Cardiac muscle cell (in vitro differentiated cells and primary cell): ENCODE data around the gene CCL13. TPM values are rescaled to one million over a fixed set of nuclear protein-coding genes. Genes with fewer than 3 reads are reported as not detected.

Source experiments
- DNase-seq, 2 donors: peaks; one replicate each; pipeline versions ENCODE4 v3.0.0 to v3.0.0-alpha.2; 2010 to 2017; ENCODE audit warnings: low read depth in 1 of 2, low spot score in 1 of 2
- H3K27ac ChIP-seq: fragments of 200-600 bp; sonication (generic); 2 replicates; pipeline ENCODE4 v1.5.1; 2016
- H3K27me3 ChIP-seq: fragments of 200-600 bp; sonication (generic); 2 replicates; pipeline ENCODE4 v1.6.0; 2016; ENCODE audit warnings: control low read depth
- H3K36me3 ChIP-seq: fragments of 200-600 bp; sonication (generic); 2 replicates; pipeline ENCODE4 v1.5.1; 2016; ENCODE audit warnings: control low read depth
- H3K4me1 ChIP-seq: fragments of 200-600 bp; sonication (generic); 2 replicates; pipeline ENCODE4 v1.8.1; 2017; ENCODE audit warnings: low read depth, mild to moderate bottlenecking, mixed run types
- H3K4me3 ChIP-seq: fragments of 200-600 bp; sonication (generic); 2 replicates; pipeline ENCODE4 v1.5.1; 2016; ENCODE audit warnings: mild to moderate bottlenecking
- H3K9me3 ChIP-seq: fragments of 200-600 bp; sonication (generic); 2 replicates; pipeline ENCODE4 v1.5.1; 2017; ENCODE audit warnings: low read depth, mild to moderate bottlenecking, control low read depth
- CTCF ChIP-seq: IDR thresholded peaks from 2 replicates; pipeline ENCODE4 v1.5.1; 2012; ENCODE audit warnings: low read depth, mild to moderate bottlenecking, low read length
- polyA plus RNA-seq: library from polyadenylated mRNA; unstranded; fragments of >200 nt; fragmentation: Nextera tagmentation; extraction: Ambion mirVana; gene quantifications from 2 replicates; pipeline ENCODE4 v1.2.1, GENCODE V29; 2016
- total RNA-seq: library from RNA; depleted of rRNA; stranded (reverse); fragments of >200 nt; gene quantifications from 2 replicates; pipeline ENCODE4 v1.2.3, GENCODE V29; 2016

CCL13 gene
- total and polyA plus RNA-seq, 2 experiments from 2014 or later, result not detected

- no peak for TF ChIP-seq CTCF
Measured at GRCh38 chr17:34352191-34352590, 4.1 kb upstream of the CCL13 start.

DNA sequence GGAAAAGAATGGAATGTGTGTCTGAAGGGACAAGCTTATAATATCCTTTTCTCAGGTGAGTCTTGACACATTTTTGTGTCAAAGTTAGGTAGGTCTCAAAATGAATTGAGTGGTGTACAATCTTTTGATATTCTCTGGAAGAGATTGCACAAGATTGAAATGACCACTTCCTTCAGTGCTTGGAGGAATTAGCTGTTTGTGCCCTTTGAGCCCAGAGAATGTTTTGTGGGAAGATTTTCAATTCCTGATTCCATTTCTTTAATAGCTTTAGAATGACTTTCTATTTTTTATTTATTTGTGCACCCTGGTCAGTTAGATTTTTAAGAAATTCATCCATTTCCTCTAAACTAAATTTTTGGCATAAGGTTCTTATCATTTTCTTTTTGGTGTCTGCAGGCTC lies 1.6 kb upstream of the CCL13 start:
- peak in 1 of 2 donors; percentile 56 for DNase-seq
- no peaks in the 10 kb centered on the region for H3K27me3 ChIP-seq
- no peak overlapping the region for H3K4me3 ChIP-seq
- no peaks in the 10 kb centered on the region for H3K36me3 ChIP-seq
- H3K27ac ChIP-seq, result no peak overlapping the region
- H3K4me1 ChIP-seq, result no peaks in the 10 kb centered on the region
- TF ChIP-seq CTCF, result no peak
- no peaks in the 10 kb centered on the region for H3K9me3 ChIP-seq

More at GRCh38 chr17:34352191-34352590, 4.1 kb upstream of the CCL13 start:
- DNase-seq, result no peak
- Histone ChIP-seq H3K4me3 (no peak overlapping the region), H3K36me3 (no peaks in the 10 kb centered on the region), H3K9me3 (no peaks in the 10 kb centered on the region), H3K27ac (no peak overlapping the region), H3K27me3 (no peaks in the 10 kb centered on the region), H3K4me1 (no peaks in the 10 kb centered on the region)

GRCh38 chr17:34357398-34357797 lies 1.1 kb downstream of the CCL13 start:
- no peak for DNase-seq
- no peaks in the 10 kb centered on the region for H3K4me1 ChIP-seq
- no peaks in the 10 kb centered on the region for H3K9me3 ChIP-seq
- H3K27ac ChIP-seq, result no peak overlapping the region
- no peaks in the 10 kb centered on the region for H3K27me3 ChIP-seq
- H3K36me3 ChIP-seq, result no peaks in the 10 kb centered on the region
- no peak overlapping the region for H3K4me3 ChIP-seq
- no peak for TF ChIP-seq CTCF

GRCh38 chr17:34358631-34359030 lies 2.4 kb downstream of the CCL13 start:
- no peak for TF ChIP-seq CTCF
- no peak overlapping the region for H3K4me3 ChIP-seq
- H3K27me3 ChIP-seq, result no peaks in the 10 kb centered on the region
- H3K4me1 ChIP-seq, result no peaks in the 10 kb centered on the region
- H3K36me3 ChIP-seq, result no peaks in the 10 kb centered on the region
- no peak for DNase-seq
- no peaks in the 10 kb centered on the region for H3K9me3 ChIP-seq
- H3K27ac ChIP-seq, result no peak overlapping the region

DNA sequence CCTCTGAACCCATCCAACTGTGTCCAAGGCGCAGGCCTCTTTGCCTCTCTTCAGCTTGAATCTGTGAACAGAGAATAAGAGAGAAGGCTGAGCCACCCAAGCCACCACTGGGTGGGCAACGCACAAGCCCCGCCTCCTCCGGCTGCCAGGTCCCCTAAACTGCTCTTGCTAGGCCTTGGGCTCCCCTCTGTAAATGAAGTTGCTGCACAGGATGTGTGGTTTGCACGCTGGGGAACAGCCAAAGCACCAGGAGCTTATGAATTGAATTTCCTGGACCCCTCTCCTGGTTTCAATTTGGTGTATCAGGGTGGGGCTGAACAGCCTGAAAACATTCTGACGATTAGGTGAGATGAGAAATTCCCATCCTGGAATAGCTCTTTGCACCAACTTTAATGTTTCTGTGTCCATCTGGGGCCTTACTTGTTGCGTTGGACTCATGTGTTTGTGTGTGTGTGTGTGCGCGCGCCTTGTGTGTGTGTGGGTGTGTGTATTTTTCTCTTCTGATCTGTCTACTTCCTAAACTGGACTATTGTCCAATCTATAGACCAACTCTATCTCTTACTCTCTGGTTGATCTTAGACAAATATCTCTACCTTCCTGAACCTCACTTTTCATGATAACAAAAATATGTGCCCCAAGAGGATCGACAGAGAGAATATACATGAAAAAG lies 4.5 kb downstream of the CCL13 start:
- no peak overlapping the region for H3K27ac ChIP-seq
- no peak for TF ChIP-seq CTCF
- DNase-seq, result no peak
- H3K4me1 ChIP-seq, result no peaks in the 10 kb centered on the region
- no peak overlapping the region for H3K4me3 ChIP-seq
- H3K9me3 ChIP-seq, result no peaks in the 10 kb centered on the region
- no peaks in the 10 kb centered on the region for H3K36me3 ChIP-seq
- no peaks in the 10 kb centered on the region for H3K27me3 ChIP-seq
